T1000 (cell line): ENCODE data around the gene CBLL1.
A peak's percentile ranks its signal among the peaks of the same experiment; 100 is the strongest.

Experiments
- DNase-seq: peaks from one replicate; lab custom pipeline; 2025; ENCODE audit warnings: mixed read lengths; lab: John Stamatoyannopoulos, UW

Gene CBLL1

GRCh38 chr7:107743567-107744344 is at the start of gene CBLL1:
Gene CBLL1 (plus strand): TSS chr7:107744142. CDS start chr7:107744164, 22 bp downstream.
- peak; percentile 87 for DNase-seq

- DNase-seq: no peak
These were observed 49.6 kb upstream of the CBLL1 start for GRCh38 chr7:107694386-107694785.

GRCh38 chr7:107696330-107696946 is 47.5 kb upstream of the CBLL1 start:
- DNase-seq: no peak

GRCh38 chr7:107697321-107698049 is 46.5 kb upstream of the CBLL1 start:
- DNase-seq: no peak

- no peak for DNase-seq
These were observed 43.4 kb upstream of the CBLL1 start for GRCh38 chr7:107700570-107700969.

- DNase-seq: no peak
These were observed 42.8 kb upstream of the CBLL1 start for GRCh38 chr7:107701191-107701590.

- no peak for DNase-seq
These were observed 40.7 kb upstream of the CBLL1 start for GRCh38 chr7:107703219-107703618.

- DNase-seq: no peak
These were observed 40.1 kb upstream of the CBLL1 start for GRCh38 chr7:107703872-107704271.

GRCh38 chr7:107708956-107709355 is 35.0 kb upstream of the CBLL1 start:
- no peak for DNase-seq

- no peak for DNase-seq
These were observed 32.6 kb upstream of the CBLL1 start for GRCh38 chr7:107711301-107711700.

- DNase-seq: no peak
These were observed 31.9 kb upstream of the CBLL1 start for GRCh38 chr7:107712025-107712424.

GRCh38 chr7:107712896-107713295 is 31.0 kb upstream of the CBLL1 start:
- DNase-seq: no peak

- DNase-seq: no peak
These were observed 28.4 kb upstream of the CBLL1 start for GRCh38 chr7:107715531-107715930.

GRCh38 chr7:107718456-107719193 is 25.3 kb upstream of the CBLL1 start:
- no peak for DNase-seq

GRCh38 chr7:107721286-107721685 is 22.7 kb upstream of the CBLL1 start:
- no peak for DNase-seq

- no peak for DNase-seq
These were observed 20.7 kb upstream of the CBLL1 start for GRCh38 chr7:107723255-107723654.

GRCh38 chr7:107725138-107725740 is 18.7 kb upstream of the CBLL1 start:
- no peak for DNase-seq

GRCh38 chr7:107726356-107727130 is 17.4 kb upstream of the CBLL1 start:
- no peak for DNase-seq

- DNase-seq: no peak
These were observed 15.7 kb upstream of the CBLL1 start for GRCh38 chr7:107728276-107728675.

- no peak for DNase-seq
These were observed 1.0 kb upstream of the CBLL1 start for GRCh38 chr7:107742678-107743566.
